C4-2B (cell line): Measurements from ENCODE around the gene CFAP299.

ENCODE experiments used
- H3K27ac ChIP-seq: fragments of 450-650 bp; 2 replicates; pipeline ENCODE4 v1.5.1; 2017
- ZFX ChIP-seq: fragments of 450-650 bp; IDR thresholded peaks from 2 replicates; pipeline ENCODE4 v1.6.1; 2017
- TF ChIP-seq, protein P1 (sequence below): fragments of 450-650 bp; conservative IDR thresholded peaks from 2 replicates; pipeline ENCODE4 v1.5.1; 2017; ENCODE audit warnings: mild to moderate bottlenecking

CFAP299 gene

DNA sequence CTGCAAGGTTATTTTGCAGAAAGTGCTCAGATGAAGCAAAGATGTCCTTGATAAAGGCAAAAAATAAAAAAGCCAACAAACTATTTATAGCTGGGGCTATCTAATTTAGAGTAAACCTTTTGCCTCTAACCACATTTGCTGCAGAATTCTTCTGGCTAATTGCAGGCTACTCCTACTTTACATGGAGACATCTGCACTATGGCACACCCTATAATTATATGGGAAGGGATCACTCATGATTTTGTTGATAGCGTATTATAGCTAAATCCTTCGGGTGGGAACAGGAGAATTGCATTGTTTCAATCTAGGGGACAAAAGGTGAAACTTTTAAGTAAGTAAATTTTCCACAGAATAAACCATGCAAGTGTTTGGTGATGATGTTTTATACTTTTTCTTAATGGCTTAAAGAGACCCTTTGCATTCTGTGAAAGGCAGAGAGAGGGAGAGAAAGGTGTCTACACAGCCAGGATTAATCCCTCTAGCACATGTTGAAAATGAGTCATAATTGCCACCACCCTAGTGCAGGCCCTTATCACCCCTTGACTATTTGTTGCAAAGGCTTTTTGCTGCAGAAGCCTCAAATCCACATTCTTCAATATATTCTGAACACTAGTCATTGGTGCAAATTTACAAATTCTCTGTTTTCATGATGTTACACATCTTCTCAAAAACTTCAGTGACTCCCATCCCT lies 473.7 kb downstream of the CFAP299 start:
- no peak for TF ChIP-seq ZFX
- TF ChIP-seq, protein P1, sequence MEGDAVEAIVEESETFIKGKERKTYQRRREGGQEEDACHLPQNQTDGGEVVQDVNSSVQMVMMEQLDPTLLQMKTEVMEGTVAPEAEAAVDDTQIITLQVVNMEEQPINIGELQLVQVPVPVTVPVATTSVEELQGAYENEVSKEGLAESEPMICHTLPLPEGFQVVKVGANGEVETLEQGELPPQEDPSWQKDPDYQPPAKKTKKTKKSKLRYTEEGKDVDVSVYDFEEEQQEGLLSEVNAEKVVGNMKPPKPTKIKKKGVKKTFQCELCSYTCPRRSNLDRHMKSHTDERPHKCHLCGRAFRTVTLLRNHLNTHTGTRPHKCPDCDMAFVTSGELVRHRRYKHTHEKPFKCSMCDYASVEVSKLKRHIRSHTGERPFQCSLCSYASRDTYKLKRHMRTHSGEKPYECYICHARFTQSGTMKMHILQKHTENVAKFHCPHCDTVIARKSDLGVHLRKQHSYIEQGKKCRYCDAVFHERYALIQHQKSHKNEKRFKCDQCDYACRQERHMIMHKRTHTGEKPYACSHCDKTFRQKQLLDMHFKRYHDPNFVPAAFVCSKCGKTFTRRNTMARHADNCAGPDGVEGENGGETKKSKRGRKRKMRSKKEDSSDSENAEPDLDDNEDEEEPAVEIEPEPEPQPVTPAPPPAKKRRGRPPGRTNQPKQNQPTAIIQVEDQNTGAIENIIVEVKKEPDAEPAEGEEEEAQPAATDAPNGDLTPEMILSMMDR, result no peak
- H3K27ac ChIP-seq, result no peak overlapping the region

DNA sequence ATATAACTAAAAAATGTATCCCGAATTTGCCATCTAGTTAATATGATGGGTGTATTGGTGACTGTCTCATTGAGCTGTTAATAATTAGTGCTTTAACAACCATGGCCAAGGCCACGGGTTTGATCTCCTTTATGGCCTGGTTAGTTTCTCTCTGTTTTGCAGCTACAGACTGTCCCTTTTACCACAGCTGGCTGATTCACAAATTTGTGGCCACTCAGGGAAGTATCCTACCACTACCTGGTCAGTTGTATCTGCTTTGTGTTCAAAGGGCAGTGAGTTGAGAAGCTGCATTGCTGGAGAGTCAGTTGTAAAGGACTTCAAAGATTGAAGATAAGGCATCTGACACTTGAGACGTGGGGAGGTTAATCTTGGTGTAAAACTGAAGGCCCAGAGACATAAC lies 475.9 kb downstream of the CFAP299 start:
- no peak overlapping the region for H3K27ac ChIP-seq
- TF ChIP-seq, protein P1, result no peak
- TF ChIP-seq ZFX, result no peak

DNA sequence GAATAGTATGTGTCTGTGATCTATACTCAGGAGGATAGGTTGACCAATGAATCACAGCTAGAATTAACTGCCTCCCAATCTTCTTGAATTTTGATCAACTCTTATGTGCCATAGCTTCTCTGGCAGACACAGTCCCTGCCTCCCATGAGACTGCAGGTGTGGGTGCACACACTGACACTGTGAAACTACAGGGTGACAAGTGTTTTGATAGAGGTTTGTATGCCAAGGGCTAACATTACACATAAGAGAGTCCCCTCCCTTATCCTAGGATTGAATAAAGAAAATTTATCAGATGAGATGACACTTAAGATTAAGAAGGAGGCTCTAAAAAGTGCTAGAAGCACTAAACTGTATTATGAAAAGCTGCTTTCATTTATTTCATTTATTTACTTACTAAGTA lies 476.6 kb downstream of the CFAP299 start:
- no peak for TF ChIP-seq ZFX
- TF ChIP-seq, protein P1, result no peak
- no peak overlapping the region for H3K27ac ChIP-seq

DNA sequence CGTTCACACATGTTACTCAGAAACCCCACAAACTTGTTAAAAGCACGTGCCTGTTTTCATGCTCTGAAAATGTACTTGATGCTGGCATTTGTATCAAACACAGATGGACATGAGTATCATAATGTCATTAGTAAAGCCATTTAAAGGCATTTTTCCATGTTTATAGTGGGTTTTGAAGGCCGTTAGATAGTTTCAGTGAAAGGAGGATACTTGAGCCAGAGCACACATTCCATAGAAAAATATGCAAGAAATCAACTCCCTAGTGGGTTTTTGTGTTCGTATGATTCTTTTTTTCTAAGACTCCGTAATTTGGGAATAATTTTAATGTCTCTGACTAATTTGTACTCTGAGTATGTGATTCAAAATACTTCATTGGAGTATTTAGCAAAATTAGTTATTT lies 478.7 kb downstream of the CFAP299 start:
- TF ChIP-seq, protein P1, result no peak
- TF ChIP-seq ZFX, result no peak
- no peak overlapping the region for H3K27ac ChIP-seq

DNA sequence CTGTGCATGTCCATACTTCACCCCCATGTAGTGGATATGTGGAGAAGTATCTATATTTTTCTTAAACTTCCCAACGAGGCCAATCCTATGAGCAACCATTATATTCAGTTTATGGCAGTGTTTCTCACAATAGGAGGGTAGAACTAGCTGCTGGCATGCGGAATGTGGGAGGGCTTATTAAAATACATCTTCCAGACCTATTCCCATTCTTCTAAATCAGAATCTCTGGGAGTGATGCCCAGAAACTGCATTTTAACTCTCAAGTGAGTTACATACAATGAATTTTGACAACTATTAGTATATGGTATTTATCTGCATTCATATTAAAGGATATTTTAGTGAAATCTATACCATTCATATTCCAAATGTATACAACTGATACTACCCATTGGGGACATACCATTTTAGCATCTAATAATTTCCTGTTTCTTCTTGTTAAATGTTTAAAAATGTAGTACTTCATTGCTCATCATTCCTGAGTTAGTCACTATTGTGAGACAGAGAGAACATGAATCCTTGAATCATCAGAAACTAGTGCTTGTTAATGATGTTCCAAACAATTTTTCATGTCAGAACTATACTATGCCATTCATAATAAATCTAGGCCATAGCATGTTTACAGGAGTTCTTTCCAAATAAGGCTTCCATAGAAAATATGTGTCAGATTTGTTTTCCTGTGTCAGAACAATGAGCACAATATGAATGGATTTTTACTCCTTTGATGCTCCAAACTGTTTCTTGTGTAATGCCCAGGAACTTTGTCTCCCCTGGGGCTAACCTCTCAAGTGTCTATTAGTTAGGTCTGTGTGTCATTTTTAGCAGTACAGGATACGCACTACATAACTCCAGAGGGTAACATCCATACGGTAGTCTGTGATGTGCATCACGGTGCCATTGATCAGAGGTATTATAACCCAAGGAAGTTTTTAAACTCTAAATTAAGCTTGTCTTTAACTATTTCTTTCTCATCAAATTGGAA lies 496.1 kb downstream of the CFAP299 start:
- H3K27ac ChIP-seq, result no peak overlapping the region
- no peak for TF ChIP-seq ZFX
- TF ChIP-seq, protein P1, result no peak

DNA sequence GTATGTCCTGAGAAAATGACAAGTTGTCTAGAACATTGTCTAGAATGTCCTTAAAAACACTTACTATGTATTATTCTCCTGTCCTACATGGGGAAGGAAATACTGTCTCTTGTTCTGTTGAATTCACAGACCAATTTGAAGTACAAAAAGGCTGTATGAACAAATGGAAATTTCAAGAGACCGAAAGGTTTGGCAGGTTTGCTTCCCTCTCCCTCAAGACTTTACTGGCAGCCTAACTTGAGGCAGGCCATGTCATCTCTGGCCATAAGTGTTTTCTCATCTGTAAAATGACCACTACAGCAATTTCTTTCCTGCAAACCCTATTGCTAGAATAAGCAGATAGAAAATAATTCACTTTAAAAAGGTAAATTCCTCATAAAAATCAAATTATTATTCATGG lies 503.8 kb downstream of the CFAP299 start:
- TF ChIP-seq, protein P1, result no peak
- TF ChIP-seq ZFX, result no peak
- H3K27ac ChIP-seq, result no peak overlapping the region

DNA sequence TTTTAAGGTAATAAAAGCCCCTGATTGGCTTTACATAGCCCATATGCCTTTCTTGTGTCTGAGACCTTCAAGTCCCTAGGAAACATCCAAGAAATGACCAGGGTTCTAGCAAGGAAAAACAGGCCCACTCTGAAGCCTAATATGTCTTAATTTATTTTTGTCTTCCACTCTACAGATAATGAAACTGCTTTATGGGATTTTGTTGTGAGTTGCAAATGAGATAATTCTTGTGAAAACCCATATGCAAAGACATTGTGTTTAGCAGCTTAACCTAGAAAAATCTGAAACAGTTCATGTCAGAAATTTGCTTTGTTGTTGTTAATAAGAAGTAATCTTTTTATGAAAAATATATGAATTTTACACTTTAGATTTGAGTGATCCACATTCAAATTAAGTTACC lies 504.3 kb downstream of the CFAP299 start:
- no peak for TF ChIP-seq ZFX
- TF ChIP-seq, protein P1, result no peak
- H3K27ac ChIP-seq, result no peak overlapping the region
